Activated CD4-positive, alpha-beta memory T cell treated with anti-CD3 and anti-CD28 coated beads, Interleukin-2, amount 10 ng/mL, durations not matched to agents 7 days and 5 days (primary cell): ENCODE measurements around the gene RHBDL1. TPM values are rescaled to one million over a fixed set of nuclear protein-coding genes. Genes with fewer than 3 reads are reported as not detected.

ENCODE experiments used
- CTCF ChIA-PET: fragments of 350-600 bp; sonication (Branson Sonifier 250); formaldehyde crosslinking; loops from one replicate; lab custom pipeline; 2021; ENCODE audit warnings: antibody characterized with exemption, inconsistent platforms; lab: Charles Lee
- POLR2A ChIA-PET: fragments of 350-600 bp; sonication (Branson Sonifier 250); formaldehyde crosslinking; loops from one replicate; lab custom pipeline; 2021; ENCODE audit warnings: antibody characterized with exemption; lab: Charles Lee
- DNase-seq: peaks from one replicate; pipeline ENCODE4 v3.0.0-alpha.2; 2020
- H3K27ac Mint-ChIP-seq: one replicate; pipeline ENCODE4 v1.8.0; 2021; ENCODE audit warnings: mild to moderate bottlenecking, mixed read lengths
- H3K27me3 Mint-ChIP-seq: one replicate; pipeline ENCODE4 v1.8.0; 2021; ENCODE audit warnings: mixed read lengths
- H3K36me3 Mint-ChIP-seq: one replicate; pipeline ENCODE4 v1.8.0; 2021; ENCODE audit warnings: low read depth, mixed read lengths
- H3K4me1 Mint-ChIP-seq: one replicate; pipeline ENCODE4 v1.8.0; 2021; ENCODE audit warnings: mixed read lengths
- H3K4me3 Mint-ChIP-seq: one replicate; pipeline ENCODE4 v1.8.0; 2021; ENCODE audit warnings: mild to moderate bottlenecking, mixed read lengths
- H3K9me3 Mint-ChIP-seq: one replicate; pipeline ENCODE4 v1.8.0; 2021; ENCODE audit warnings: mixed read lengths
- total RNA-seq, 2 experiments: library from RNA; stranded (reverse); gene quantifications; one replicate each; pipeline ENCODE4 v1.2.3, GENCODE V29; 2021

The RHBDL1 gene
- total RNA-seq, 2 experiments from 2014 or later: 1.5 TPM

DNA sequence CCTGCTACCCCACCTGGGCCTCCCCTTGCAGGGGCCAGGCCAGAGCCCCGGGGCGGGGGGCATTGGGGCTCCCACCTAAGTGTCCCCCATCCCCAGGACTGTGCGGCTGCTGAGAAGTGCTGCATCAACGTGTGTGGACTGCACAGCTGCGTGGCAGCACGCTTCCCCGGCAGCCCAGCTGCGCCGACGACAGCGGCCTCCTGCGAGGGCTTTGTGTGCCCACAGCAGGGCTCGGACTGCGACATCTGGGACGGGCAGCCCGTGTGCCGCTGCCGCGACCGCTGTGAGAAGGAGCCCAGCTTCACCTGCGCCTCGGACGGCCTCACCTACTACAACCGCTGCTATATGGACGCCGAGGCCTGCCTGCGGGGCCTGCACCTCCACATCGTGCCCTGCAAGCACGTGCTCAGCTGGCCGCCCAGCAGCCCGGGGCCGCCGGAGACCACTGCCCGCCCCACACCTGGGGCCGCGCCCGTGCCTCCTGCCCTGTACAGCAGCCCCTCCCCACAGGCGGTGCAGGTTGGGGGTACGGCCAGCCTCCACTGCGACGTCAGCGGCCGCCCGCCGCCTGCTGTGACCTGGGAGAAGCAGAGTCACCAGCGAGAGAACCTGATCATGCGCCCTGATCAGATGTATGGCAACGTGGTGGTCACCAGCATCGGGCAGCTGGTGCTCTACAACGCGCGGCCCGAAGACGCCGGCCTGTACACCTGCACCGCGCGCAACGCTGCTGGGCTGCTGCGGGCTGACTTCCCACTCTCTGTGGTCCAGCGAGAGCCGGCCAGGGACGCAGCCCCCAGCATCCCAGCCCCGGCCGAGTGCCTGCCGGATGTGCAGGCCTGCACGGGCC lies 42.8 kb upstream of the RHBDL1 start:
- no peaks in the 10 kb centered on the region for H3K27me3 Mint-ChIP-seq
- no peaks in the 10 kb centered on the region for H3K9me3 Mint-ChIP-seq
- H3K4me3 Mint-ChIP-seq: no peak overlapping the region
- H3K36me3 Mint-ChIP-seq: peaks cover 6% of the 10 kb centered on the region
- H3K4me1 Mint-ChIP-seq: peaks cover 12% of the 10 kb centered on the region
- no peak overlapping the region for H3K27ac Mint-ChIP-seq
- POLR2A ChIA-PET: no interaction called here
- DNase-seq: no peak
- CTCF ChIA-PET: no interaction called here

DNA sequence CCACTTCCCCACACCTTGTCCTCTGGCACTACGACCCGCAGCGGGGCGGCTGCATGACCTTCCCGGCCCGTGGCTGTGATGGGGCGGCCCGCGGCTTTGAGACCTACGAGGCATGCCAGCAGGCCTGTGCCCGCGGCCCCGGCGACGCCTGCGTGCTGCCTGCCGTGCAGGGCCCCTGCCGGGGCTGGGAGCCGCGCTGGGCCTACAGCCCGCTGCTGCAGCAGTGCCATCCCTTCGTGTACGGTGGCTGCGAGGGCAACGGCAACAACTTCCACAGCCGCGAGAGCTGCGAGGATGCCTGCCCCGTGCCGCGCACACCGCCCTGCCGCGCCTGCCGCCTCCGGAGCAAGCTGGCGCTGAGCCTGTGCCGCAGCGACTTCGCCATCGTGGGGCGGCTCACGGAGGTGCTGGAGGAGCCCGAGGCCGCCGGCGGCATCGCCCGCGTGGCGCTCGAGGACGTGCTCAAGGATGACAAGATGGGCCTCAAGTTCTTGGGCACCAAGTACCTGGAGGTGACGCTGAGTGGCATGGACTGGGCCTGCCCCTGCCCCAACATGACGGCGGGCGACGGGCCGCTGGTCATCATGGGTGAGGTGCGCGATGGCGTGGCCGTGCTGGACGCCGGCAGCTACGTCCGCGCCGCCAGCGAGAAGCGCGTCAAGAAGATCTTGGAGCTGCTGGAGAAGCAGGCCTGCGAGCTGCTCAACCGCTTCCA lies 42.0 kb upstream of the RHBDL1 start:
- H3K4me1 Mint-ChIP-seq: peaks cover 12% of the 10 kb centered on the region
- H3K36me3 Mint-ChIP-seq: peaks cover 6% of the 10 kb centered on the region
- POLR2A ChIA-PET: no interaction called here
- no peak overlapping the region for H3K27ac Mint-ChIP-seq
- peak; percentile 14 for DNase-seq
- H3K27me3 Mint-ChIP-seq: no peaks in the 10 kb centered on the region
- CTCF ChIA-PET: no interaction called here
- no peaks in the 10 kb centered on the region for H3K9me3 Mint-ChIP-seq
- H3K4me3 Mint-ChIP-seq: no peak overlapping the region

DNA sequence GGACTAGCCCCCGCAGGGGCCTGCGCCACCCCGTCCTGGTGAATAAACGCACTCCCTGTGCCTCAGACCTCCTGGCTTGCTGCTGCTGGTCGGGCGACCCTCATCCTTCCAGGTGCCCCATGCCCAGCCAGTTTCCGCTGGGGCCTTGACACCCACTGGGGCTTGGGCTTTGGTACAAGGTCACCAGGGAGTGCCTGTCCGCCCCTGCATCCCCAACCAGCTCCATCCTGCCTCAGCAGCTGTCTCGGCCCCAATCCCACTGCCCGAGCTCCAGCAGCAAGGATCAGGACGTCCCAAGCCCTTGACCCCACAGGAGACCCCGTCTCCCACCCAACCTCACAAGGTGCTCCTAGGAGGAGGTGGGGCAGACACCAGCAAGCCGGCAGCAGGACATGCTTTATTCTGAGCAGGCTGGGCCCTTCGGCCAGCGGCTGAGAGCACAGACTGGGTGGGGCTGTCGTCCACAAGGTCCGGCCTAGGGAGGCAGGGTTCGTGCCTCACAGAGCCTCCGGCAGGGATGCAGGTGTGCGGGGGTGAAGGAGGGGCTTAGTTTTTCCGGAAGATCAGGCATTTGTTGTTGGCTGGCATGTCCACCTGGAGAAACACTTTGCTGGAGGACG lies 41.3 kb upstream of the RHBDL1 start:
- H3K9me3 Mint-ChIP-seq: no peaks in the 10 kb centered on the region
- no peak overlapping the region for H3K27ac Mint-ChIP-seq
- POLR2A ChIA-PET: no interaction called here

DNA sequence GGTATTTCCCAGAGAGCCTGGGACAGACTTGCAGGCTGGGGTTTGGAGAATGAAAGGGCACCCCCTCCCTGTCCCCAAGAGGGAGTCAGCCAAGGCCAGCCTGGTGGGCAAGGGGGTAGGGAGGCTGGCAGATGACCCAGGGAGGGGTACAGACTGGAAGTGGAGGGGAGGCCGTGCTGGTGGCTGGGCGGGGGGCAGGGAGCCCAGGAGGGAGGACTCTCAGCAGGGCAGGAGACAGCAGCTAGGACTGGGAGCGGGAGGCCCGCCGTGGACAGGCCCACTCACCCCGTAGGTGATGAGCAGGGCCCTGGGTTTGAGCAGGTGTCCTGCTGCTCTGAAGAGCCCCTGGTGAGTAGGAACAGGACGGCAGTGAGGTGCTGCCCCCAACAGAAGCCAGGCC lies 40.5 kb upstream of the RHBDL1 start:
- Mint-ChIP-seq H3K4me3 (peak overlapping the region; percentile 89), H3K36me3 (peaks cover 6% of the 10 kb centered on the region), H3K27ac (no peak overlapping the region), H3K4me1 (peaks cover 12% of the 10 kb centered on the region), H3K27me3 (no peaks in the 10 kb centered on the region), H3K9me3 (no peaks in the 10 kb centered on the region)
- ChIA-PET POLR2A (interaction anchor here (1.0 kb wide), 1 partner anchor 44 kb away, joined by 4 read pairs; the partner anchor contains the start of gene RAB40C), CTCF (no interaction called here)
- no peak for DNase-seq

More for the DNA sequence above, 41.3 kb upstream of the RHBDL1 start:
- Mint-ChIP-seq H3K4me3 (peak overlapping the region; percentile 55), H3K36me3 (peaks cover 6% of the 10 kb centered on the region), H3K27me3 (no peaks in the 10 kb centered on the region), H3K4me1 (peaks cover 12% of the 10 kb centered on the region)
- DNase-seq: no peak
- CTCF ChIA-PET: no interaction called here

DNA sequence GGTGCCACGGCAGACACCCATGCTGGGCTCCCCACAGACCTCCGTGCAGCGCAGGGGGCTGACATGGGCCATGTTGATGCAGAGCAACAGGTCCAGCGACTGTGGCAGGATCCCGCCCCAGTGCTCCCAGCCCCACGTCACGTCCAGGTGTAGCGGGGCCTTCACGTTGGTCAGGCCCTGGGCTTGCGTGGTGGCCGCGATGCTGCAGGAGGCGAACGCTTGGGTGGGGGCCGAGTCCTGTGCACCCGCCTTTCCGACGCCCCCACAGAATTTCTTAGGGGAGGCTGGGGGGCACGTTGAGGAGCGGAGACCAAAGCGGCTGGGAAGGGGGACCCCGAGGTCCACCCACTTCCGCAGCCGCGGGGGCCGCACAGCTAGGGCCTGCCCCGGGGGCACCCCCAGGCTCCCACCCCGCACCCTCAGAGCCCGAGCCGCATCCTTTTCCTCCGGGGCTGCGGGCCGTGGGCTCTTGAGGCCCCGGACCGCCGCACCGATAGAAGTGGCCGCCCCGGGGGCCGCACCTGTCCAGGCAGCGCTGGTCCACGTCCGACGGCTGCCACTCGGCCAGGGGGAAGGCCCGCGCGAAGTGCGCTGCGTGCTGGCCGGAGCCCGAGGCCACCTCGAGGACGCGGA lies 39.8 kb upstream of the RHBDL1 start:
- POLR2A ChIA-PET: interaction anchor here (0.9 to 2.5 kb wide), 12 partner anchors 13 to 184 kb away, joined by 3 to 18 read pairs (median 4); partner anchors contain the start of genes JMJD8, RAB40C, STUB1 and WDR24
- CTCF ChIA-PET: interaction anchor here (0.6 to 1.6 kb wide), 2 partner anchors 12 to 14 kb away, joined by 3 to 9 read pairs; partner anchors contain the start of gene WDR90
- peak overlapping the region; percentile 89 for H3K4me3 Mint-ChIP-seq
- peaks cover 6% of the 10 kb centered on the region for H3K36me3 Mint-ChIP-seq
- no peaks in the 10 kb centered on the region for H3K9me3 Mint-ChIP-seq
- H3K4me1 Mint-ChIP-seq: peaks cover 12% of the 10 kb centered on the region
- no peaks in the 10 kb centered on the region for H3K27me3 Mint-ChIP-seq
- DNase-seq: peak; percentile 28
- H3K27ac Mint-ChIP-seq: peak overlapping the region; percentile 31

DNA sequence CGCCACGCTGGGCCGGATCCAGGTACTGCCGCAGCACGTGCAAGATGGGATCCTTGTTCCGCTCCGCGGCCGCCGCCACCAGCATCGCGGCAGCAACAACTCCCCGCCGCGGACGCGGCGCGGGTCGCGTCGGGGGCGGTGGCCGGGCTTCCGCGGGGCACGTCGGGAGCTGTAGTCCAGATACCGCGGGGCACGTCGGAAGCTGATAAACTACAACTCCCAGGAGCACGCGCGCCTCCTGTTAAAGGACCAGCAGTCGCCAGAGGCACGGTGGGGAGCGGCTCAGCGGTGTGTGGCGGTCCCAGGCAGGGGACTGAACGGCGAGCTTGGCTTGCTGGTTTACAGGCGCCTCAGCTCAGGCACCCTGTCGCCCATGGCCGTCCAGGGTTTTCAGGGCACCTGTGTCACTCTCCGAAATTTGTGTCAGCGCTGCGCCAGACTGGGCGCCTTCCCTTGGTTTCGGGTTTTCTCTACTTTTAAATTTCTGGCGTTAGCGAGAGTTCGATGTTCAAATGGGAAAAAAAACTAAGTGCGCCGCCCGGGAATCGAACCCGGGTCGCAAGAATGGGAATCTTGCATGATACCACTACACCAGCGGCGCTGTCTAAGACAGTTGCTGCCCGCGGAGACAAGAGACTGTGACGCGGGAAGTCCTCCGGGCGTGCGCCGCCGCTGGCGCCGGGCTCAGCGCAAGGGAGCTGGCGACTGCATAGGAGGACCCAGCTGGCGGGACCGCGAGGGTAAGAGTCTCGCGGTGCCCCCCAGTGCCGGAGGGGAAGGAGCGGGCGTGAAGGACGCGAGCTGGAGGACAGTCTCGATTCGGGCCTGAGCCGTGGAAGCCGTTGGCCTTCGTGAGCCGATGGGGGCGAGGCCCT lies 39.0 kb upstream of the RHBDL1 start, which contains the start of gene METTL26:
METTL26 (minus strand) TSS at position 100 of the 875 bp plus-strand sequence; CDS start at position 85, 15 bp downstream.
- peak within 1 kb of the TSS; percentile 89 for H3K4me3 Mint-ChIP-seq
- H3K4me1 Mint-ChIP-seq: peaks cover 12% of the 10 kb centered on the region
- ChIA-PET POLR2A (interaction anchor here (0.8 to 2.5 kb wide), 15 partner anchors 12 to 183 kb away, joined by 3 to 18 read pairs (median 5); partner anchors contain the start of genes CAPN15, JMJD8, RHOT2 and STUB1), CTCF (interaction anchor here (0.6 to 1.6 kb wide), 3 partner anchors 12 to 109 kb away, joined by 3 to 9 read pairs (median 3); partner anchors contain the start of genes CAPN15 and WDR90)
- no peaks in the 10 kb centered on the region for H3K27me3 Mint-ChIP-seq
- peaks cover 6% of the 10 kb centered on the region for H3K36me3 Mint-ChIP-seq
- H3K9me3 Mint-ChIP-seq: no peaks in the 10 kb centered on the region
- peak within 1 kb of the TSS; percentile 98 for H3K27ac Mint-ChIP-seq
- peak; percentile 94 for DNase-seq

DNA sequence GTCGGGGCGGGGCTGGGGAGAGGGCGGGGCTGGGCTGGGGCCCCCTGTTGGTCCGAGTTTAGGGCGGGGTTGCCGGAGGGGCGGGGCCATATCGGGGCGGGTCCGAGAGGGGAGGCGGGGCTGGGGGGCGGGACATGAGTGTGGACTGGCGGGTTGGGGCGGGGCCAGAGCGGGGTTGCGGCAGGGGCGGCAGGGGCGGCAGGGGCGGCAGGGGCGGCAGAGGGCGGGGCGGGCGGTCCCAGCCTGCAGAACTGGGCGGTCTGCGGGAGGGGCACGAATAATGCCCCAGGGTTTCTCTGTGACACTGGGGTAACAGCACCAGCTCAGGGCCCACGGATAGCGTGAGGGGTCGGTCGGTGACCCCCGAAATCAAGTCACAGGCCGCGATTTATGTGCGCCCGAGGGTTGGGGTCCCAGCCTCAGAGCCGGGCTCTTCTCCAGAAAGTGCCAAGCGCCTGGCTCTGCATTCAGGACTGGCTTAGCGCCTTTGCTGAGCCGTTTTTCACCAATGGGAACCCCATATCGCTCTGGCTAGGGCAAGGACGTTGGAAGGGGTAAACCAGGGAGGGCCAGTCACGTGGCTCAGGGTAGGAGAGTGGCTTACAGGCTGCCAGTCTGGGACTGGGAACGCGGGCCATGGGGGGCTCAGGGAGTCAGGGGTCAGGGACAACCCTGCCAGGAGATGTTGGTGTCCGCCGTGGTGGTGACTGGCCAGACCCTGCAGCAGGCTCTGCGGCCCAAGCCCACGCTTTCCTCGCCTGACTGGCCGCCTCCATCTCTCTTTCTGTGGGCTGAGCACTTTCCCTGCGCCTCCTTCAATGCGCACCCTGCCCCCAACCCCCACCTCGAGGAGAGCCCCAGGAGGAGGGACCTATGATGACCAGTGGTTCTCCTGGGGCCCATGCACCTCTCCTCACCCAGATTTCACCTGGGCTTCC lies 38.1 kb upstream of the RHBDL1 start:
- Mint-ChIP-seq H3K27ac (peak overlapping the region; percentile 98), H3K9me3 (no peaks in the 10 kb centered on the region), H3K27me3 (no peaks in the 10 kb centered on the region), H3K4me3 (peak overlapping the region; percentile 89), H3K36me3 (peaks cover 6% of the 10 kb centered on the region), H3K4me1 (peaks cover 12% of the 10 kb centered on the region)
- ChIA-PET CTCF (interaction anchor here (0.9 to 1.6 kb wide), 2 partner anchors 11 to 110 kb away, joined by 3 to 9 read pairs; partner anchors contain the start of gene CAPN15), POLR2A (interaction anchor here (0.9 to 2.5 kb wide), 11 partner anchors 11 to 69 kb away, joined by 3 to 18 read pairs (median 6); partner anchors contain the start of genes JMJD8, RHOT2, STUB1 and WDR24)
- DNase-seq: peak; percentile 90

DNA sequence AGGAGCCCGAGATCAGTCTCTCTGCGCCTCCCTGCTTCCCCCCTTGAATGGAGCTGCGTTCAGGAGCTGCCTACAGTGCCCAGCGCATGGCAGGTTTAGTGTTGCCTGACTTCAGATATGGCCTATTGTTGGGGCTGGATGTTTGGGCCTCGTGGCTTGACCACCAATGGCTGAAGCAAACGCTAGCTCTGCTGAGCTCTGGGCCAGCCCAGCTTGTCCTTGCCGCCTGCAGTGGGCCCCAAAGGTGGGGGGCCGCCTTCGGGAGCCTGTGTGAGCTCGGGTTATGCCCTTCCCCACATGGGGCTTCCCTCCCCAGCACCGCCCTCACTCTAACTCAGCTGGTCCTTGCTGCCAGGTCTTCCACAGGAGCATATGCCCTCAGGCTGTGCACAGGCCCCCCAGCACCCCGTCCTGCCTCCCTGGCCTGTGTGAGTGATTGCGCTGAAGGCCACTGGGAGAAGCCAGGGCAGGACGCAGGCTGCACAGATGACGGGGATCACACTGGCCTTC lies 37.4 kb upstream of the RHBDL1 start:
- no peaks in the 10 kb centered on the region for H3K27me3 Mint-ChIP-seq
- H3K4me1 Mint-ChIP-seq: peaks cover 16% of the 10 kb centered on the region
- DNase-seq: no peak
- H3K9me3 Mint-ChIP-seq: no peaks in the 10 kb centered on the region
- H3K4me3 Mint-ChIP-seq: no peak overlapping the region
- no peak overlapping the region for H3K27ac Mint-ChIP-seq
- H3K36me3 Mint-ChIP-seq: peaks cover 6% of the 10 kb centered on the region
- POLR2A ChIA-PET: interaction anchor here (1.4 to 2.5 kb wide), 2 partner anchors 10 to 46 kb away, joined by 6 to 7 read pairs; partner anchors contain the start of genes JMJD8 and WDR90
- CTCF ChIA-PET: interaction anchor here (1.1 kb wide), 1 partner anchor 10 kb away, joined by 3 read pairs; no protein-coding TSS in a partner anchor

DNA sequence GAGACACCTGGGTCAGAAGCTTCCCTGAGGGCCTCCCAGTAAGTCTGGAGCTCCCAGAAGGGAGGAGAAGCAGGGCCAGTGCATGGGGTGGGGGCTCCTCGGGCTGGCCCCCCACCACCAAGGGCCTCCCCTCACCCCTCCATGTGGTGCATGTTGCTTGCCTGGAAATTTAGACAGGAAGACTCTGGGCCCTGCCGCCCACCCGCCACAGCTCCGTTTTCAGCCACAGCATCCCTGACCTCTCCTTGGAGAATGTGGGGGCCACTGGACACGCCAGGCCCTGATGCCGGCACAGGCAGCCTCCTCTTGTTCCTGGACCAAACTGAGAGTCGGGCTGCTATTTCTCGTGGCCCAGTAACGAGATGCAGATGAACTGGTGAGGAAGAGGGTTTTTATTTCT lies 36.6 kb upstream of the RHBDL1 start:
- Mint-ChIP-seq H3K27ac (no peak overlapping the region), H3K27me3 (no peaks in the 10 kb centered on the region), H3K4me3 (no peak overlapping the region), H3K4me1 (peaks cover 16% of the 10 kb centered on the region), H3K36me3 (peaks cover 6% of the 10 kb centered on the region), H3K9me3 (no peaks in the 10 kb centered on the region)
- DNase-seq: no peak
- CTCF ChIA-PET: interaction anchor here (1.1 kb wide), 1 partner anchor 9 kb away, joined by 3 read pairs; no protein-coding TSS in a partner anchor
- POLR2A ChIA-PET: interaction anchor here (1.4 kb wide), 1 partner anchor 10 kb away, joined by 7 read pairs; the partner anchor contains the start of gene WDR90

DNA sequence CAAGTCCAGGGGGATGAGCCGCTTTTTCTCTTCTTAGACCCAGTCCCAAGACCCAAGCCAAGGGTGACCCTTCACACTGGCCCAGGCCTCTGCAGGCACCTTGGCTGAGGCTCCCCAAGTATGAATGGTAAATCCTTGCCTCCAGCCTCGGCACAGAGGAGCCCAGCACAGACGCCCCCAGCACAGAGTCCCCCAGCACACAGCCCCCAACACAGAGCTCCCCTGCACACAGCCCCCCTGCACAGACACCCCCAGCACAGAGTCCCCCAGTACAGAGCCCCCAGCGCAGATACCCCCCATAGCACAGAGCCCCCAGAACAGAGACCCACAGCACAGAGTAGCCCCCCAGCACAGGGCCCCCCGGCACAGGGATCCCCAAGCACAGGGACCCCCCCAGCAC lies 34.9 kb upstream of the RHBDL1 start:
- H3K36me3 Mint-ChIP-seq: peaks cover 3% of the 10 kb centered on the region
- H3K9me3 Mint-ChIP-seq: no peaks in the 10 kb centered on the region
- H3K4me3 Mint-ChIP-seq: peak overlapping the region; percentile 37
- H3K27me3 Mint-ChIP-seq: no peaks in the 10 kb centered on the region
- ChIA-PET POLR2A (no interaction called here), CTCF (no interaction called here)
- no peak for DNase-seq
- H3K27ac Mint-ChIP-seq: no peak overlapping the region
- H3K4me1 Mint-ChIP-seq: peaks cover 18% of the 10 kb centered on the region
